ENCODE measurements around the gene GRK6.
"Not testable (repeated sequence)": the region's sequence is repeated elsewhere in the genome, so short reads cannot be mapped to it uniquely, and the experiment has no call there.

The GRK6 gene

DNA sequence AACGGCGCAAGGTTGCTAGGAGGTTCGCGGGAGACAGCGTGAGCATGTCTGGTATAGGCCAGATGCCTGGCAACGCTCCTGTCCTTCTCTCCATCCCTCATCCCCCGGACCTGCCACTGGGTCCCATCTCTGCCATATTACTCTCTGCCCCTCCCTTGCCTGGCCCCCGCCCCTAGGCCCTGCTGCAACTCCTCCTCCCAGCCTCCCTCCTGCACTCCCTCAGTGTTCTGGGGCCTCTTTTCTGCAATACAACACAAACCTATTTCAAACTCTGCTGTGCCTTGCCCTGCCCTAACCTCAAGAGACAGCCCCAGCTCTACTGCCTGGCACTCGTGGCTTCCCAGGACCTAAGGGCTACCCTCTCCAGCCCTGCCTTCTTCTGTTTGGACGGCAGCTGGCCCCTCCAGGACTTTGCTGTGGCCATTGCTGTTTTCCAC, 55.9 kb downstream of the GRK6 start:
- TF ChIP-seq, protein P1, sequence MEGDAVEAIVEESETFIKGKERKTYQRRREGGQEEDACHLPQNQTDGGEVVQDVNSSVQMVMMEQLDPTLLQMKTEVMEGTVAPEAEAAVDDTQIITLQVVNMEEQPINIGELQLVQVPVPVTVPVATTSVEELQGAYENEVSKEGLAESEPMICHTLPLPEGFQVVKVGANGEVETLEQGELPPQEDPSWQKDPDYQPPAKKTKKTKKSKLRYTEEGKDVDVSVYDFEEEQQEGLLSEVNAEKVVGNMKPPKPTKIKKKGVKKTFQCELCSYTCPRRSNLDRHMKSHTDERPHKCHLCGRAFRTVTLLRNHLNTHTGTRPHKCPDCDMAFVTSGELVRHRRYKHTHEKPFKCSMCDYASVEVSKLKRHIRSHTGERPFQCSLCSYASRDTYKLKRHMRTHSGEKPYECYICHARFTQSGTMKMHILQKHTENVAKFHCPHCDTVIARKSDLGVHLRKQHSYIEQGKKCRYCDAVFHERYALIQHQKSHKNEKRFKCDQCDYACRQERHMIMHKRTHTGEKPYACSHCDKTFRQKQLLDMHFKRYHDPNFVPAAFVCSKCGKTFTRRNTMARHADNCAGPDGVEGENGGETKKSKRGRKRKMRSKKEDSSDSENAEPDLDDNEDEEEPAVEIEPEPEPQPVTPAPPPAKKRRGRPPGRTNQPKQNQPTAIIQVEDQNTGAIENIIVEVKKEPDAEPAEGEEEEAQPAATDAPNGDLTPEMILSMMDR (conservative IDR thresholded peaks at IDR 0.05; ENCODE audit: low read depth, low read length): no peak
- no peak for DNase-seq (ENCODE audit: low read depth)

DNA sequence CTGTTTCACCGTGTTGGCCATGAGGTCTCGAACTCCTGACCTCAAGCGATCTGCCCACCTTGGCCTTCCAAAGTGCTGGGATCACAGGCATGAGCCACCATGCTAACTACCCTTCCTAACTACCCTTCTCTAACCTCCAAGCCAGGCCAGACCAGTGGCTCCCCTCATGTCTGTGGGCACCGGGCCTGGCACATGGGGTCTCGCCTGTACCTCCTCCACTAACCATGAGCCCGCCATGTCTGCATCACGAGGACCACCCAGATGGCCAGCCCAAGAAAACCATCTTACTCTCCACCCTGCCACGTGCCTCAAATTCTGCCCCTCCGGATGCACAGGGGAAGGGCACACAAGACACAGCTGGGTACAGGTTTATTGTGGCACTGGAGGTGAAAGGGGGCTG, 56.6 kb downstream of the GRK6 start:
- TF ChIP-seq, protein P1 (conservative IDR thresholded peaks at IDR 0.05; ENCODE audit: low read depth, low read length): no peak
- no peak for DNase-seq (ENCODE audit: low read depth)
- no peak overlapping the region for H3K4me3 ChIP-seq (ENCODE audit: low read length)

More for the DNA sequence above, 55.9 kb downstream of the GRK6 start:
- no peak overlapping the region for H3K4me3 ChIP-seq (ENCODE audit: low read length)

DNA sequence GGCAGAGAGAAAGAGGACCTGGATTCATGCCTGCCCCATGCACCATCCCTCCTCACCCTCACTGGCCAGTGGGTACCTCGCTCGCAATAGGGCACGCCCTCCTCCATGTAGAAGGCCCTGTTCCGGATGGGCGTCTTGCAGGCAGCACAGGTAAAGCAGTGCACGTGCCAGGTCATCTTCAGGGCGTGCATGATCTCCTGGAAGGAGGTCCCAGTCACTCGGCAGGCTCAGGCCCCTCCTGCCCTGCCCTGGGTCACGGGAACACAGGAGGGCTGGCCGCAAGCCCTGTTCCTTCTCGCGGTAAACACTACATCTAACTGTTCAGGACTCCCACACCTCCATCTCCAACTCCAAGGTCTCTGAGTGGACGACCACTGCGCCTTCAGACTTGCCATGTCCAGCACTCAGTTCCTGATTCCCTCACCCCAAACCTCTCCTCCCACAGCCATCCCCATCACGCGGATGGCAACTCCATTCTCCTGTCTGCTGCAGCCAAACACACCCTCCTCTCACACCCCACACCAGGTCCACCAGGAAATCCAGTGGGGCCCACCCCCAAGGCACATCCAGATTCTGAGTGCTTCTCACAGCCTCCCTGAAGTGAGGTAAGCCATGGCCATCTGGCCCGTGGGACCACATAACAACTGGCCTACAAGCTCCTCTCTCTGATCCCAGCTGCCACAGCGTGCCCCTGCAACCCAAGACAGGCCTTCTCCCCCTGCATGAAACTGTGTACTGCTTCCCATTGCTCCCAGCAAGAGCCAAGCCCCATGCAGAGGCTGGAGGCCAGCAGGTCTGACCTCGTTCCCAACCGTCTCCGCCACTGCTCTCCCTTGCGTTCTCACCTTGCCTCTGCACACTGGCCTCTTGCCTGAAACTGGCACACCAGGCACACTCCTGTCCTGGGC, 57.8 kb downstream of the GRK6 start:
- TF ChIP-seq, protein P1 (conservative IDR thresholded peaks at IDR 0.05; ENCODE audit: low read depth, low read length): no peak
- no peak overlapping the region for H3K4me3 ChIP-seq (ENCODE audit: low read length)

DNA sequence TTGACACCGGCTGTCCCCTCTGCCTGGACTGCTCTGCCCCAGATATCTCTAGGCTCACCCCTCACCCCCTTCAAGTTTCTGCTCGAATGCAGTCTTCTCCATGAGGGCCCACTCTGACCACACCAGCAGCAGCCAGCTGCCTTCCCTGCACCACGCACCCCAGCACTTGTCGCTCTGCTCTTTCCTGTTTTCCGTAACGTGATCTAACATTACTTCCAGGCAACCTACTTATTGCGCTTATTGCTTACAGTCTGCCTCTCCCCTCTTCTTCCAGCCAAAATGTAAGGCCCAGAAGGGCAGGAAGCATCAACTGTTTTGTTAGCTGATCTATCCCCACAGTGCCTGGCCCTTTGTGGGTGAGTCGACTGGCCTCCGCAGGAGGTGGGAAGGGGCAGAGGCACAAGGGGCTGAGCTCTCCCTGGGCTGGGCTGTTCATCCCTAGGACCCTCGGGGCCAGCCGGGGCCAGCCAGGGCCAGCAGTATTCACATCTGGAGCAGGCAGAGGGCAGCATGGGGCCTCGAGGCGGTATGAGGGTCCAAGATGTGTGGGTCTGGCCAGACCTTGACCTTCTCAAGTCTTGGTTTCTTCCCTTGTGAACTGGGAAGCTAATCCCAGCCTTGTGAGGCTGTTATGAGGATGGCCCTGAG, 58.5 kb downstream of the GRK6 start:
- no peak overlapping the region for H3K4me3 ChIP-seq (ENCODE audit: low read length)
- no peak for DNase-seq (ENCODE audit: low read depth)
- TF ChIP-seq, protein P1 (conservative IDR thresholded peaks at IDR 0.05; ENCODE audit: low read depth, low read length): no peak

More for the DNA sequence above, 57.8 kb downstream of the GRK6 start:
- DNase-seq (ENCODE audit: low read depth): no peak

DNA sequence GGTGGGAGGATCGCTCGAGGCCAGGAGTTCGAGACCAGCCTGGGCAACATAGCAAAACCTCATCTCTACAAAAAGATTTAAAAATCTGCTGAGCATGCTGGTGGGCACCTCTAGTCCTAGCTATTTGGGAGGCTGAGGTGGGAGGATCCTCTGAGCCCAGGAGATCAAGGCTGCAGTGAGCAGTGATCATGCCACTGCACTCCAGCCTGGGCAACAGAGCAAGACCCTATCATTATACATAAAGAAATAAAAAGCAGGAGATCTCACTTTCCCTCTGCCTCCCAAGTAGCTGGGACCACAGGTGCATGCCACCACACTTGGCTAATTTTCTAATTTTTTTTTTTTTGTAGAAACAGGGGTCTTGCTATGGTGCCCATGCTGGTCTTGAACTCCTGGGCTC, 59.3 kb downstream of the GRK6 start:
- DNase-seq (ENCODE audit: low read depth); H3K4me3 ChIP-seq (ENCODE audit: low read length): not testable (repeated sequence)

DNA sequence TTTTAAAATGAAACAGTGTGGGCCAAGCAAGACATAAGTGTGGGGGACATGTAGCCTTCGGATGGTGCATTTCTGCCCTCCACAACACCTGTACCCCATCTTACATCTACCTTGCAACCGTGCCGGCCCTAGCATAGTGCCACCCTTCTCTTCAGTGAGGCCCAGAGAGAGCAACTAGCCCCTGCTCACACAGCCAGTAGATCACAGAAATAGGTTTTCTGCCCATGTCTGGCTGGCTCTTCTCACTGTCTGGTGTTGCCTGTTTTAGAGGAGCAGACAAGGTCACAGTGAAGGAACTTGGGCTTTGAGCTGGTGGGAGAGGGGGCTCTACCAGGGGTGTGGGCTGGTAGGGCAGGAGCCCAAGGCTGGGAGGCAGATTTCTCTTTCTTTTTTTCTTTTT, 59.8 kb downstream of the GRK6 start:
- TF ChIP-seq, protein P1 (conservative IDR thresholded peaks at IDR 0.05; ENCODE audit: low read depth, low read length): no peak
- H3K4me3 ChIP-seq (ENCODE audit: low read length): no peak overlapping the region
- DNase-seq (ENCODE audit: low read depth): no peak

DNA sequence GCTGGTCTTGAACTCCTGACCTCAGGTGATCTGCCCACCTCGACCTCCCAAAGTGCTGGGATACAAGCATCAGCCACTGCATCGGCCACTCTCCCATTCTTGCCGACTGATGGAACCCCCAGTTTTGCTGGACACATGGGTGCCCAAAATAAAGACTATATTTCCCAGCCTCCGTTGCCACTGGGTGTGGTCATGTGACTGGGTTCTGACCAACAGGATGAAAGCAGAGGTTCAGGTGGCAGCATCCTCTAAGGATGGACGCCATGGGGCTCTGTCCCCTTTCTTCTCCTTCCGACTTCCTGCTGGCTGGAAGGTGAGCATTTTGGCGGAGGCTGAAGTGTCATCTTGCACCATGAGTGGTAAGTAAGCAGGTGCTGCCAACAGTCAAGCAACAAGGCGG, 60.7 kb downstream of the GRK6 start:
- no peak overlapping the region for H3K4me3 ChIP-seq (ENCODE audit: low read length)
- no peak for DNase-seq (ENCODE audit: low read depth)
- TF ChIP-seq, protein P1 (conservative IDR thresholded peaks at IDR 0.05; ENCODE audit: low read depth, low read length): no peak

Data from retinal pigment epithelial cell (primary cell).